DMS 273 treated with DMSO at 0.1 percent for 48 hours (cell line): ENCODE results near the gene TMPRSS11F.
"Not testable (repeated sequence)": the region's sequence is repeated elsewhere in the genome, so short reads cannot be mapped to it uniquely, and the experiment has no call there.

Experiments used
- DNase-seq: peaks from one replicate; lab custom pipeline; 2025; lab: John Stamatoyannopoulos, UW

Gene TMPRSS11F

DNA sequence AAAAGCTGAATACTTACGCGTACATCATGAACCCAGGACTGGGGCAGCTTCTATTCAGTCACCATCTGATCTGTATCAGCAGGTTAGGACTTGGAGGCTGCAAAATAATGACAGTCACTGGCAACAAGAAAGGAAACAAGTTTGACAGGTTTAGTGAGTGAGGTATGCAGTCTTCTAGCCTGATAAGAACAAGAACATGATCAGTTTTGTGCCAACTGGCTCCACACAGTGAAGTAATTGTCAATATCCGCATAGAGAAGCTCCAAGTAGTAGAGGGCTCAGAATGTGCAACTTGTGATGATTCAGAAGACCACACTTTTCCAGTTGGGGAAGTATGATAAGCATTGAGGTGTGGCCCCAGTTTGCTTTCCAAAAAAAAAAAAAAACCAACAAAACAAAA is at the start of gene TMPRSS11F:
TMPRSS11F (minus strand) TSS at position 77 of the 400 bp plus-strand sequence; CDS start at position 28, 49 bp downstream.
- DNase-seq, result no peak

GRCh38 chr4:68176904-68177303 is 47.2 kb upstream of the TMPRSS11F start:
- no peak for DNase-seq

GRCh38 chr4:68176500-68176899 is 46.8 kb upstream of the TMPRSS11F start:
- DNase-seq, result no peak

DNA sequence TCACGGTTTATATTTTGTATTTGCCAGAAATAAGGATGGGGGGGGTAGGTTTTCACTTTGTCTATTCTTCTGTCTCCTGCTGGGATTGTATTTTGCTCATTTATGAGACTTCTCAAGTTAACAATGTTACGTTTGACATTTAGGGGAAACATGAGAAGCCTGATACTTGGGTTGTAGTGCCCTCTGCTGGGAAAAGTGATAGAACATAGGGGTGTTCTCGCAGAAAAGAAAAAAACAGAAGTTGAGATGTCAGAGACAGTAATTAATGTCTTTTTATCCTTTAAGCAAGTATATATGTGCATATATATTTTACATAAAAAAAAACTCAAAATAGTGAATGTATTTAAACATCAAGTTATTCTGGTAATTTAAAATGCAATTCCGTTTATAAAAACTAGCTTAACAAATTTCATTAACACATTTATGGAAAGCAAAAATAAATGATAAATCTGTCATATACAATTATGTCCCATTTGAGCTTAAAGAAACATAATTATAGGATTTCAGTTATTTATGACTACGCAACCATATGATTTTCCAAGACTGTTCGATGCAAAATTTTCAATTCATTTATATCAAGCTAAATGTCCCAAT is 46.0 kb upstream of the TMPRSS11F start:
- DNase-seq, result no peak

DNA sequence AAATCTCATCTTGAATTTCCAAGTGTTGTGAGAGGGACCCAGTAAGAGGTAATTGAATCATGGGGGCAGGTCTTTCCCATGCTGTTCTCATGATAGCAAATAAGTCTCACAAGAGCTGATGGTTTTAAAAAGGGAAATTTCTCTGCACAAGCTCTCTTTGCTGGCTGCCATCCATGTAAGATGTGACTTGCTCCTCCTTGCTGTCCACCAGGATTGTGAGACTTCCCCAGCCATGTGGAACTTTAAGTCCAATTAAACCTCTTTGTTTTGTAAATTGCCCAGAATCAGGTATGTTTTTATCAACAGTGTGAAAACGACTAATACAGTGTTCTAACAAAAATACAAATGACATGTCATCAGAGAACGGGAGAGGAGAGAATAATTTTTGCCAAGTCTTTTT is 44.7 kb upstream of the TMPRSS11F start:
- not testable (repeated sequence) for DNase-seq

GRCh38 chr4:68172147-68172546 is 42.5 kb upstream of the TMPRSS11F start:
- DNase-seq, result not testable (repeated sequence)

GRCh38 chr4:68167706-68168105 is 38.0 kb upstream of the TMPRSS11F start:
- DNase-seq, result peak; percentile 80

DNA sequence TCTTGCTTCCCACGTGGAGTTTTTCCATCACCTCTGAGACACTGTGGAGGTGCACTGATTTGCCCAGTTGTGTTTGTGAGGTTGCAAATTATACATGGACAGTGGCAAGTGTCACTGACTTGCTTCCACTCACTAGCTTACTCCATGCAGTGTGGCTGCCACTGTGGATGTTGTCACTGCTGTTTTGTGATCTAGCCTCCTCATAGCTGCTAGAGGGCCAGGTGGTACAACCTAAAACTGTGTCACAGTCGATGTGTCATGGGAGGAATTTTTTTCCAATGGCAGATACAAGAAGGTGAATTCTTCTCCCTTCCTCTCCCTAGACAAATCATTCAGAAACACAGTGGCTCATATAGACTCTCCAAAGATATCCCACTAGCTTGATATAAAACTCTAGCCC is 37.5 kb upstream of the TMPRSS11F start:
- no peak for DNase-seq

DNA sequence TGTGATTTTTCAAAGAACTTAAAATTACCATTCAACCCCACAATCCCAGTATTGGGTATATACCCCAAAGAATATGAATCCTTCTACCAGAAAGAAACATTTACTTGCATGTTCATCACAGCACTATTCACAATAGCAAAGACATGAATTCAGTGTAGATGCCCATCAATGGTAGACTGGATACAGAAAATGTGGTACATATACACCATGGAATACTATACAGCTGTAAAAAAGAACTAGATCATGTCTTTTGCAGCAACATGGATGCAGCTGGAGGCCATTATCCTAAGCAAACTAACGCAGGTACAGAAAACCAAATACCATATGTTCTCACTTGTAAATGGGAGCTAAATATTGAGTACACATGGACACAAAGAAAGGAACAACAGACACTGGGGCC is 34.1 kb upstream of the TMPRSS11F start:
- no peak for DNase-seq

- DNase-seq, result no peak
Measured at GRCh38 chr4:68162196-68162595, 32.5 kb upstream of the TMPRSS11F start.

- no peak for DNase-seq
Measured at GRCh38 chr4:68152411-68152810, 22.7 kb upstream of the TMPRSS11F start.

DNA sequence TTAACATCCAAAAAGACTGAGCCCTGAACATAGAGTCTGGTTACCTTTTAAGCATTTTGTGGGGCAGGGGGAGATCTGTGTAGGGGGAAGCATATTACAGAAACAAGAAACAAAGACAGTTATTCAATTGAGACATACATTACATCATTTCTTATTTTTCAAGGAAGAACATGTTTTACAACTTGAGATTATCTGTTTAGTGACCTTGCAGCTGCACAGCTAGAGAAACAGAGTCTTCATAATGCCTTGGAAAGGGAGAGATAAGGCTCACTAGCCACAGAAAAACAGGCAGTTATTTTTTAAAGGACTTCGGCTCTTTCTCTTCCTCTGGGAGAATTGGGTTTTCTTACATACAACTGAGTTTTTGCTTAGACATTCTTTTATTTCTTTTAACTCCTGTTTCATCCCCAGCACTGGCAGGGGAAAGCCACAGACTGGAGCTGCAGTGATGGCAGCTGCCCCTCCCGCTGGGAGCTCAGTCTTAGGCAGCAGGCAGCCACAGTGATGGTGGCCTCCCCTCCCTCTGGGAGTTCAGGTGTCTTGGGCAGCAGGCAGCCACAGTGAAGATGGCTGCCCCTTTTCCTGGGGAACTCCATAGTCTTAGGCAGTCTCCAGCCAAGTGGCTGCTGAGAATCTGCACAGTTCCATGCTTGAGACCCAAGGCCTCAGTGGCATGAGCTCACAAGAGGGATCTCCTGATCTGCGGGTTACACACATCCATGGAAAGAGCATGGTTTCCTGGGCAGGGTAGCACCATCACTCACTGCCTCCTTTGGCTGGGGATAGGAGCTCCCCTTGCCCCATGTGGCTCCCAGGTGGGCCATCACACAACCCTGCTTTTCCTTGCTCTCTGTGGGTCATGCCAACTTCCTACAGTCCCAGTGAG is 19.4 kb upstream of the TMPRSS11F start:
- no peak for DNase-seq

- no peak for DNase-seq
Measured at GRCh38 chr4:68147079-68147478, 17.4 kb upstream of the TMPRSS11F start.

GRCh38 chr4:68145261-68145660 is 15.6 kb upstream of the TMPRSS11F start:
- DNase-seq, result no peak

GRCh38 chr4:68141852-68142251 is 12.2 kb upstream of the TMPRSS11F start:
- DNase-seq, result no peak

DNA sequence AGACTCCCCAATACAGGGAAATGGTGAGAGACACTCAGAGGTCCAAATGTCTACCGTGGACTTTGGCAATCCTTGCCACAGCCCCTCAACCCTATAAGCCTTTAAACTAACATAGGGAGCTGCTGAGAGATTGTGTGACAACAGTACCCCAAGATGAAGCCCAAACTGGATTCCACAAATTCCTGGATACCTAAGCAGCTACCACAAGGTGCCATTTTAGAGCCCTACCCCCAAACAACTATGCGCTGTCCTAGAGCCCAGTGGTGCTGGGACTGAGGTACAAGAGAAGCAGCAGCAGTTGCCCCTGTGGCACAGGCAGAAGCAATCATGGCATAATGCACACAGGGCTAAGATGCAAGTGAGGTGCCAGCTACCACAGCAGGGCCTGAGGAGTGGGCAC is 2.7 kb upstream of the TMPRSS11F start:
- DNase-seq, result no peak

- DNase-seq, result no peak
Measured at GRCh38 chr4:68124262-68124661, 5.4 kb downstream of the TMPRSS11F start.

DNA sequence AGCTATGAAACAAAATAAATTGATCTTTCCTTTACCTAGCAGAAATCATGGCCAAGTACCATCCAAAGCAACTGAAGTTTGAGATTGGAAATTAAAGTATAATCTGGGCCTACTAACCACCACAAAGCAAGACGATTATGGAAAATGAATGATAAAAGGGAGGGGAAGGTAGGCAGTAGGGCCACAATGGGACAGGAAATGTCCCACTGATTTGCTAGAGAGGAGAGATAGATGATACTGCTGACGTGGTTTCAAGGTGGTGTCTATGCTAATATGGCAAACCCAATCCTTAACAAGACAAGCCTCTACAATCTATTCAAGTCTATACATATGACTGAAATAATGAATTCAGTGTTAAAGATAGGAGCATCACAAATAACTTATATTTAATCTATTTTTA is 6.1 kb downstream of the TMPRSS11F start:
- no peak for DNase-seq

GRCh38 chr4:68119921-68120320 is 9.7 kb downstream of the TMPRSS11F start:
- no peak for DNase-seq

GRCh38 chr4:68110441-68110840 is 19.2 kb downstream of the TMPRSS11F start:
- DNase-seq, result no peak

DNA sequence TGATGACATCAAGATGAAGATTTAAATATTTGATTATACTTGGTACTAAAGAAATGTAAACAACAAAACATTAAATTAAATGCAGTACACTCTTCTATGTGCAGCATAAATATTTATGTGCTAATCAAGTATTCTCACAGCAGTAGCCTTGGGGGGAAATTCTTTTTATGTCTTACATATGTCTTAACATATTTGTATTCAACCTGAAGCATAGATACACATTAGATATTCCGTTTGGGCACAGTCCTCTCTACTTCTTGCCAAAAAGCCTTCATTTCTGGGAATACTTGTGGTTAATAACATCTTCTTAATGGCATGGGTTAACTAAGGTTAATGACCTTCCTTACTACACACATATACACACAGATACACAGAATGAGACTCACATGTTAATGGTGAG is 19.8 kb downstream of the TMPRSS11F start:
- no peak for DNase-seq

DNA sequence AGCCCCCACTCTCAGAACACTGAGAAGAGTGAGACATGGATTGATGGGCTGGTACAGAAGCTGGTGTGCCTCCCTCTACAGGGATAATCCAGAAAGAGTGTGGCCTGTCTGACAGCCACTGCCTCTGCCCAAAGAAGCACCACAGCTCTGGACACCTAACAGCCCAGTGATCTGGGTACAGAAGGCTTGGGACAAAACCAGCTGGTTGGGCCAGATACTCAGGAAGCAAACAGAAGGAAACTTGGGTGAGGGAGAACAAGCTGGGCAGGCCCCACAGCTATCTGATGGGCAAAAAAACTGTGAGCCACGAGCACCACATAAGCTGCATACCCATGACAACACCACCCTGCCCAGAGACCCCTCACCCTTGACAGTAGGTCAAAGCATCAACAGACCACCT is 46.9 kb downstream of the TMPRSS11F start:
- DNase-seq, result no peak

- no peak for DNase-seq
Measured at GRCh38 chr4:68079928-68080327, 49.7 kb downstream of the TMPRSS11F start.

- no peak for DNase-seq
Measured at GRCh38 chr4:68077737-68078136, 51.9 kb downstream of the TMPRSS11F start.
